BJ (cell line): ENCODE data around the gene PRKAR2B. TPM values are rescaled to one million over a fixed set of nuclear protein-coding genes. Genes with fewer than 3 reads are reported as not detected.

Experiments
- CTCF ChIA-PET: fragments of 350-600 bp; formaldehyde crosslinking; extraction: SDS; loops from one replicate; lab custom pipeline; 2021; ENCODE audit warnings: antibody characterized with exemption, inconsistent platforms; lab: Yijun Ruan, JAX
- POLR2A ChIA-PET: fragments of 300-600 bp; sonication (Branson Sonifier 250); formaldehyde crosslinking; extraction: SDS; loops from one replicate; lab custom pipeline; 2021; ENCODE audit warnings: antibody characterized with exemption; lab: Charles Lee
- DNase-seq: peaks from one replicate; pipeline ENCODE4 v3.0.0-alpha.2; 2011; ENCODE audit warnings: low read depth
- H3K27me3 ChIP-seq: 2 replicates; pipeline ENCODE4 v1.6.0; 2011; ENCODE audit warnings: low read length; ENCODE audit not compliant: control insufficient read depth, insufficient read depth
- H3K36me3 ChIP-seq: 2 replicates; pipeline ENCODE4 v1.5.1; 2011; ENCODE audit warnings: low read length; ENCODE audit not compliant: control insufficient read depth, insufficient read depth
- H3K4me3 ChIP-seq: 2 replicates; pipeline ENCODE4 v1.5.1; 2011; ENCODE audit warnings: low read depth, mild to moderate bottlenecking, control low read depth, low read length
- polyA plus RNA-seq: library from polyadenylated mRNA; depleted of rRNA; stranded (reverse); fragments of >200 nt; gene quantifications from 2 replicates; pipeline ENCODE4 v1.2.3, GENCODE V29; 2011
- TF ChIP-seq, protein P1 (sequence below): IDR thresholded peaks from 2 replicates; pipeline ENCODE4 v1.5.1; 2011; ENCODE audit warnings: low read depth, mild to moderate bottlenecking, control low read depth, inconsistent platforms, low read length, moderate library complexity; ENCODE audit not compliant: insufficient read depth

The PRKAR2B gene
- polyA plus RNA-seq, 1 experiment, result 2.6 TPM

DNA sequence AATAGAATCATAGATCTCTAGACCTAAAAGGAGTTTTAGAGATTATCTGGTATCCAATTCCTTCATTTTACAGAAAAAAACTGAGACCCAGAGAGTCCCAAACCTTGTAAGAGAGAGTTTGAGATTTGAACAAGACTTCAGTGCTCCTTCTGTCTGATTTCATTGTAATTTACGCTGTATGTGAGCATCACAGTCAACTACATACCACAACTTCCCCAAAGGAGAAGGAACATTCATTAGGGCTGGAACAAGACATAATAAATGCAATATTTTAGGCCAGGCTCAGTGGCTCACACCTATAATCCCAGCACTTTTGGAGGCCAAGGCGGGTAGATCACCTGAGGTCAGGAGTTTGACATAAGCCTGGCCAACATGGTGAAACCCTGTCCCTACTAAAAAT, 17.3 kb upstream of the PRKAR2B start:
- CTCF ChIA-PET, result interaction anchor here (0.6 to 1.5 kb wide), 2 partner anchors 9 to 32 kb away, joined by 3 to 6 read pairs; no protein-coding TSS in a partner anchor
- TF ChIP-seq, protein P1, sequence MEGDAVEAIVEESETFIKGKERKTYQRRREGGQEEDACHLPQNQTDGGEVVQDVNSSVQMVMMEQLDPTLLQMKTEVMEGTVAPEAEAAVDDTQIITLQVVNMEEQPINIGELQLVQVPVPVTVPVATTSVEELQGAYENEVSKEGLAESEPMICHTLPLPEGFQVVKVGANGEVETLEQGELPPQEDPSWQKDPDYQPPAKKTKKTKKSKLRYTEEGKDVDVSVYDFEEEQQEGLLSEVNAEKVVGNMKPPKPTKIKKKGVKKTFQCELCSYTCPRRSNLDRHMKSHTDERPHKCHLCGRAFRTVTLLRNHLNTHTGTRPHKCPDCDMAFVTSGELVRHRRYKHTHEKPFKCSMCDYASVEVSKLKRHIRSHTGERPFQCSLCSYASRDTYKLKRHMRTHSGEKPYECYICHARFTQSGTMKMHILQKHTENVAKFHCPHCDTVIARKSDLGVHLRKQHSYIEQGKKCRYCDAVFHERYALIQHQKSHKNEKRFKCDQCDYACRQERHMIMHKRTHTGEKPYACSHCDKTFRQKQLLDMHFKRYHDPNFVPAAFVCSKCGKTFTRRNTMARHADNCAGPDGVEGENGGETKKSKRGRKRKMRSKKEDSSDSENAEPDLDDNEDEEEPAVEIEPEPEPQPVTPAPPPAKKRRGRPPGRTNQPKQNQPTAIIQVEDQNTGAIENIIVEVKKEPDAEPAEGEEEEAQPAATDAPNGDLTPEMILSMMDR, result no peak

GRCh38 chr7:107029061-107029763, 15.3 kb upstream of the PRKAR2B start:
- TF ChIP-seq, protein P1, result no peak
- DNase-seq, result no peak
- H3K27me3 ChIP-seq, result no peaks in the 10 kb centered on the region
- no peak overlapping the region for H3K4me3 ChIP-seq
- ChIA-PET POLR2A (no interaction called here), CTCF (no interaction called here)
- H3K36me3 ChIP-seq, result no peaks in the 10 kb centered on the region

More for the DNA sequence above, 17.3 kb upstream of the PRKAR2B start:
- no peak for DNase-seq
- POLR2A ChIA-PET, result no interaction called here
- Histone ChIP-seq H3K4me3 (no peak overlapping the region), H3K36me3 (no peaks in the 10 kb centered on the region), H3K27me3 (no peaks in the 10 kb centered on the region)

DNA sequence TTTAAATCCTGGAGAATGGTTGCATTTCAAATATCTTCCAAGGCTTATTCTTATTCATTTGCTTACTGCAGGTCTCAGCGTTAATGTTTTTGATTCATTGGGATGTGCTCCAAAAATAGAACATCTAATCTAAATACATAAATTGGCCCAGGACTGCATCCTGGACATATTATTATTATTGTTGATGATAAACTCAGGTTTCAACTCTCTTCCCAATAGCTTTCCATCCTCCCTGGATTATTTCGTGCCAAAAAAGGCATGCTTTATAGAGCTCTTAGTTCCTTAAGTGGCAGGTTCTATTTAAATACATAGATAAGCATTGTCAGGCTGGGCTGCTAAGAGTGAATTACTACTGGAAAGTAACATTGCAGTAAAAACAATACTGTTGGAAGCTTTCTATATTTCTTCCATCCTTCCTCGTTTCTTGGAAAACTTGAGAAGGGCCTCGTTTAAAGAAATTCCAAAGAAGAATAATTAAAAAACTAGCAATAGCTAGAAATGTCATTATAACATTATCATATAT, 14.7 kb upstream of the PRKAR2B start:
- TF ChIP-seq, protein P1, result no peak
- Histone ChIP-seq H3K36me3 (no peaks in the 10 kb centered on the region), H3K27me3 (no peaks in the 10 kb centered on the region), H3K4me3 (no peak overlapping the region)
- ChIA-PET CTCF (no interaction called here), POLR2A (no interaction called here)
- DNase-seq, result no peak

DNA sequence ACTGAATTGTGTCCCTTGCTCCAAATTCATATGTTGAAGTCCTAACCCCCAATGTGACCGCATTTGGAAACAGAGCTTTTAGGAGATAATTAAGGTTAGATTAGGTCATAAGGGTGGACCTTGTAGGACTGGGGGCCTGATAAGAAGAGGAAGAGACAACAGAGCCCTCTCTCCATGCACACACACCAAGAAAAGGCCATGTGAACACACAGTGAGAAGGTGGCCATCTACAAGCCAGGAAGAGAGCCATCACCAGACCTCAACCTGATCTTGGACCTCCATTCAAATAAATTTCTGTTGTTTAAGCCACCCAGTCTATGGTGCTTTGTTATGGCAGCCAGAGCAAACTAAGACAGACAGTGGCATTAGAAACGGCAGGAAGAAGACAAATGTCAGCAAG, 12.5 kb upstream of the PRKAR2B start:
- no peaks in the 10 kb centered on the region for H3K27me3 ChIP-seq
- ChIA-PET CTCF (no interaction called here), POLR2A (no interaction called here)
- no peak overlapping the region for H3K4me3 ChIP-seq
- no peak for DNase-seq
- no peaks in the 10 kb centered on the region for H3K36me3 ChIP-seq
- TF ChIP-seq, protein P1, result no peak

- H3K4me3 ChIP-seq, result no peak overlapping the region
- H3K27me3 ChIP-seq, result no peaks in the 10 kb centered on the region
- no peaks in the 10 kb centered on the region for H3K36me3 ChIP-seq
- TF ChIP-seq, protein P1, result no peak
- DNase-seq, result no peak
- CTCF ChIA-PET, result no interaction called here
- POLR2A ChIA-PET, result no interaction called here
These were observed 11.6 kb upstream of the PRKAR2B start for GRCh38 chr7:107032720-107033438.
